Left hindlimb (tissue), 1 donor: ENCODE results near the gene PKHD1.

Experiments used
- DNase-seq: peaks from one replicate; pipeline ENCODE4 v3.0.0-alpha.2; 2018

Gene PKHD1

DNA sequence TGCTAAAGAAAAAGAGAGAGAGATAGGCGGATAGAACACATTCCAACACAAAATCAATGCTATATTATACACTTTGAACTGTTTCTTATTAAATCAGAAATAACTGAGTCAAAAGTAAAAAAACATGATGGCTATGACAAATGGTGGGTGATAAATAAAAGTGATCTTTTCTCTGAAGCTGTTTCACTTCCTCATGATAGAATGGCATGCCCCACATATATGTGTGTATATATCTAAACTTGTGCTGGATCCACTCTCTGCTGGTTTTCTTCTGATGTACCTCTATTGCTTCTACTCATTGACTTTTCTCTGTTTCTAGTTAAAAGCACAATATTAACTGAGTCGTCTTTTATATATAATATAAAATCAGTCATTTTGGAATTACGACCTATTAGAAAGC, 429.9 kb downstream of the PKHD1 start:
- no peak for DNase-seq

DNA sequence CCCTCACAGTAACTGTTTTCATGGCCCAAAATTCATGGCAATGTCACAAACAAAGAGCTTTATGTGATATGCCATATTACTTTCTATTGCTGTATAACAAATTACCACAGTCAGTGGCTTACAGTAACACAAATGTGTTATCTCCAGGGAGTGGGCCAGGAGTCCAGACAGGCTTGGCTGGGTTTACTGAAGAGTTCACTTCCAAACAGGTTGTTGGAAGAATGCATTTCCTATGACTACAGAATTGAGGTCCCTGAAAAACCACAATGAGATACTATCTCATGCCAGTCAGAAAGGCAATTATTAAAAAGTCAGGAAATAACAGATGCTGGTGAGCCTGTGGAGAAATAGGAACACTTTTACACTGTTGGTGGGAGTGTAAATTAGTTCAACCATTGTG, 431.9 kb downstream of the PKHD1 start:
- DNase-seq = no peak

DNA sequence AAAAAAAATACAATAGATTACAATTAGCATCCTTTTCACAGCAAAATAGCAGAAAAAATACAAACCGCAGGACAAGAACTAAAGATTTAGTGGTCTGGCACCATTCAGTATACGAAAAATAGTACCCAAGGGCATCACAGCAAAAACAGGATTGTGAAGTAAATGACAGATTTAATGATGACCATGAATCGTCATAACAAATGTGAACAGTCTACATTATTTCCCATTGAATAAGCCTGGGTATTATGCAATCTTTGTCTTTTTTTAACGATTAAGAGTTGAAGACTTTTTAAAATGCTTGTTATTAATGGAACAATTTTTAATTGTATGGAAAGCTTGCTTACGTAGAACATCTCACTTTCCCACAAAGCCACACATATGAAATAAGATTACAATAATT, 432.8 kb downstream of the PKHD1 start:
- DNase-seq = no peak

DNA sequence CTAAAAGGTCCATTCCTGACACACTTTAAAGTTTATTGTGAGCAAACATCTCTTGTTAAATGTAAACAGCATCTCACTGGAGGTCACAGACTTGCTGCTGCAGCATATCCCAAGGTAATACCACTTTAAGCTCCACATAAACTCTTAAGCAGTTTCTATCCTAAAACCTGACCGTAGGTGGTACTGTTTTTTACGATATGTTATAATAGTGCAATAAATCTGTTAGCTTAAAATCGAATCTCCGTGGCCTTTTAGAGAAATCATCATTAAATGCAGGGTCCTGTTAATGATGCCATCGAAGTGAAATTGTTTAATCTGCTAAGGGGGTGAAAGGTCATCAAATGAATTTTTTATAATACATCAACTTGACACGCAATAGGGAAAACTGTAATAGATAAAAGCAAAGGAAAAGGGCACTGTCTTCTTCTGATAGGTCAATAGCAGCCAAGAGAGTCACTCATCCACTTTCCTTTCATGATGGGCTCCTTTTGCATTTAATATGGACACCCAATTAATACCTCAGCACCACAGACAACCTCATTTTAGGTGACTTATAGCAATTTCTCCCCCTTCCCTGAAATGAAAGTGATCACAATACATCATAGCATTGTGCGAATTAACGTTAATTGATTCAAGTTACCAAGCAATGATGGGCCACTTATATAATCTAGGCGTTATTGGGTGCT, 436.1 kb downstream of the PKHD1 start:
- no peak for DNase-seq

DNA sequence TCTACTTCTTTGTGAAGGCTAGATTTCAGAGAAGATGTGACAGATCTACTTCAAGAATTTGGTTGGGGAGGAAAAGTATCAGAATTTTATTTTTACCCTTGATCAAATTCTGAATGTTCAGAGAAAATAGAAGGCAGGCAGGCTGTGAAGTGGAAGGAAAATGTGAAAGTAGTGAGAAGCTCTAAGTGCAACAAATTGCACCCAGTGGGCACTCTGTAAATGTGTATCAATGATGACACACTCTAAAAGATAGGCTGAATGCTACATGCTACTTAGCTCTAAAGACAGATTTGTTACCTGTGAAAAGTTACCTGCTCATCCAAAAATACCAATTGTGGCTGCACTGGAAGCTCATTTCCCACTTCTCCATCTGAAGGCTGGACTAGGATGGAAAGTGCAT, 438.6 kb downstream of the PKHD1 start:
- no peak for DNase-seq

DNA sequence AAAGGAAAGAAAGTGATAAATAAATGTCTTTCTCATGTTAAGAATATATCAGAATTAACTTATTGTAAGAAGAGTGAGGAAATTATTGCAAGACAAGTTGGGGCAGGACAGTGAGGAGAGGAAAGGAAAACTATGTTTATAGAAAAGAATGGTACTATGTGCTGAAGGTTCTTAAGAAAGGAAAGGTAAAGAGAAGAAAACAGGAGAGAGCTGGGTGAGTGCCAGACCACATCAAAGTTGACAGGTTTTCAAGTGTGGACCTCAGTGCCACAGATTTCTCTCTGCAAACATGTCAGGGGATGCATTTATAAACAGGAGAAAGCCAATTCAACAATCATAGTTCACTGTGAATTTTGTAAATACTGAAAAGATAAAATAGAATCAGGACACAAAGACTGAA, 439.2 kb downstream of the PKHD1 start:
- no peak for DNase-seq

DNA sequence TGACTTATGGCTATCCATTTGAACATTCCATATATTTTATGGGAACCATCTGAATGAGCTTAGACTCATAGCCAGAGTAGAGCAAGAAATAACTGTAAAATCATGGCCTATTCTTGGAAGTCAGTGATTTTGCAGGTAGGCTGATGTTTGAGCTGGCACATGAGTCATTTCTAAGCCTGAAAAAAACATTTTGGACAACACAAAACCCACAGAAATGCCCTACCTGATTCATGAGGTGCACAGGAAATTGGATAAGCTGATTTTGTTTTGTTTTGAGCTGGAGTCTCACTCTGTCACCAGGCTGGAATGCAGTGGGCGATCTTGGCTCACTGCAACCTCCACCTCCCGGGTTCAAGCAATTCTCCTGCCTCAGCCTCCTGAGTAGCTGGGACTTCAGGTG, 443.0 kb downstream of the PKHD1 start:
- no peak for DNase-seq

DNA sequence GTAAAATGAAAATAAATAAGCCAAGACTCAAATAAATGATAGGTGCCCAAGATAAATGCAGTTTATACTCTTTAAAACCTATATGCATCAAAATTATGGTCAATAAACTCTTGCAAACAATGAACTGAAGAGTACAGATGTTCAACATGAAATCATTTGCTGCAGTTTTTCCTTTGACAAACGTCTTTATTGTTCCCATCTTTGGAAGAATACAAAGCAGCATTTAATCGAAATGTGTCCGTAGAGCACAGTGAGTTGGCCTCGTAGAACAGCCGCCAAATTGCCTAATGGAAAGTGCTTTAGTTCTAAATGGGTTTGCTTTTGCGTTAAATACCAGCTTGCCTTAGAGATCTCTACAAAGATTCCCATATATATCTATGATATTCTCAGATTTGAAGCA, 447.4 kb downstream of the PKHD1 start:
- DNase-seq = no peak

DNA sequence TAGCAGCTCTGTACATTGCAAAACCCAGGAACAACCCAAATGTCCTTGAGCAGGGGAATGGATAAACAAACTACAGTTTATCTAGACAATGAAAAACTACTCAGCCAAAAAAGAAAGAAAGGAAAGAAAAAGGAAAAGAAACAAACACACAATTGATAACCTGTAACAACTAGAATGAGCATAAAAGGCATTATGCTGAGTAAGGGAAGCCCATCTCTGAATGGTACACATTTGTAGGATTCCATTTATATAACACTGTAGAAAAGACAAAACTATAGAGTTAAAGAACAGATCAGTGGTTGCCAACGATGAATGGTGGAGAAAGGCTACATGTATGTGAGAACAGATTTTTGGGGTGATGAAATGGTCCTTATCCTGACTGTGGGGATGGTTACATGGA, 454.0 kb downstream of the PKHD1 start:
- no peak for DNase-seq

DNA sequence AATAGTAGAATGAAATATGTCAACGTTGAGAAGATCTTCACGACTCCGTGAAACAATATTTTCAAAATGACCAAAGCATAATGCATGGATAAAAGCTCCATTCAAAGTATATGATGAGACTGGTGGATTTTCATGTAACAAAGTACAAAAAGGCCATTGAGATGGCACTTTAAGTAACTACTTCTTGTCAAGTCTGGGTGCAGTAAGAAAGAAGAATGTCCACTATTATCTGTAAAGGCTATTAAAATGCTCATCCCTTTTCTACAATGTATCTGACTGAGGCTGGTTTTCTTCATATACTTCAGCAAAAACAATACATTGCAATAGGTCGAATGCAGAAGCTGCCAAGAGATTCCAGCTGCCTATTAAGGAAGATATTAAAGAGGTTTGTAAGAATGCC, 457.4 kb downstream of the PKHD1 start:
- no peak for DNase-seq

DNA sequence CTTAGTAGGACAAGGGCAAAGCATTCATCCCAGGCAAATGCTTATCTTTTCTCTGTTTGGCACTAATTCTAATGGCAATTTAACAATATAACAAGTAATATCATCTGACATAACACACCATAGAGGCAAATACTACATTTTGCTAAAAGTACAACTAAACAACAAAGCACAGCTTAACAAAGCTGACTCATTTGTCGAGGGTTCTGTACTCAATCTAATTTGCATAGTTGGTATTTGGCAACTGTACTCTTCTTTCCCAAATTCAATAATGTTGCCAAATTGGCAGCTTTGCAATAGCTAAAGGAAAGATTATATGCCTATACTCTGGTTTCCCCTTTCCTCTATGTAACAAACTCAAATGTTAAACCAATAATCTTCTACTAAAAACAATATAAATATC, 461.0 kb downstream of the PKHD1 start:
- no peak for DNase-seq

DNA sequence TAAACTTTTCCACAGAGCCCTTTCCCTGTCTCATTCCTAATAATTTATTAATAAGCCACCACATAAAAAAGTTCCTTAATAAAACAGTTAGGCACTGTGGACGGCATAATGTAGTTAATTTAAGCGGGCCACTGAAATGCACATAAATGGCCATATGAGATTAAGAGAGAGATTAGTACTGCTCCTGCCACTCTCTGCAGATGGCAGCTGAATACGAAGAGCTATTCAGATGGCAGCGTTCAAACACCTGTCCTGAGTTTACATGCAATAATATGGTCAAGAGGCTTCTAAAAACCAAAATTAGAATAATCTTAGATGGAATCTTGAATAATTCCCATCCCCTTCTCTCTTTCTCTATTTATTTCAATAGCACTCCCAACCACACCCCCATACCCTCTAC, 461.8 kb downstream of the PKHD1 start:
- DNase-seq = no peak

DNA sequence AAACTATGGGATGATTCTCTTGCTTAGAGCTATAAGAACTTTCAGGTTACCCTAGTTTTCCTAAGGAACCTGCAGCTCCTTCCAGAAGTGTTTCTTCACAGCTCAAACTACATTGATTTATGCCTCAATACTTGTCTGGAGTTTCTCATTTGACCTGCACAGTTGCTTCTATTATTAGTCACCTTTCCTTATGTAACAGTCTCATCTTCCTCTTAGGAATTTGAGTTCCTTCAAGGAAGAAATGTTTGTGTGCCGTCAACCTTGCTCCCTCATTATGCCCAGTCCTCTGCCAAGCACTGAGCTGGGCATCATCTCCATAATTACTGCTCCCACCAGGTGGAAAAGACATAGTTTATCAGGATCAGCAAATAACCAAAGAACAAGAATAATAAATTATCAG, 466.4 kb downstream of the PKHD1 start:
- no peak for DNase-seq

DNA sequence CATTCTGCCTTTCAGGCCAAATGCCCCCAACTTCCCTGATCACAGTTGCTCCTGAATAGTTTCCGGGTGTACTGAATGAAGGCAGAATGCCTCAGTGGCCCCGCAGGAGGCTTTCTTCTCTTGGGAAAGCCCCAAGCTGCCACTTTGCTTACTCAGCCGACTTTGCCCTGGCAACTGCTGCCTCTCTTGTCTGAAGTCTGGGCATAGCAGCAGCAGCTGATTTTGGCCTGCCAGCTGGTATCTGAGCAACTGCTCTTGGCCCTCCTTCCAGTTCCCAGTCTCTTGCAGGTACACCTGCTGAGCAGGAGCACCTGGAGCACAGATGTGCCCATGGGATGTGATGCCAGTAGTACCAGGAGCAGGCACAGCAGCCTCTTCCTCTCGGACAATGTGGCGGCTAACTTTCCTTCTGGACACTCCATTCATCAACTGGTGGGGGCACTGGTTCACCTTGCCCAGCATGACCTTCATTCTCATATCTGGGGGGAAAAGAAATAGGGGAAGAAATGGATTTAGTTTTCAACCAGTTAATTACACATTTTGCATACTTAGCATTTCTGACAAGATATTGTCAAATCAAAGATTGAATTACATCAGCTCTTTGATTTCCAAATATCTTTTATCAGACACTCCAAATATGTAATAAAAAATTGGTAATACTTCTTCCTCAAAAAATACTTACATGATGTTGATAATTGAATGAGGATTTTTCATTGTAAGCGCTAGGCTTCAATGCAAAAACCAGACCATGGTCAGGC, 468.2 kb downstream of the PKHD1 start:
- DNase-seq = no peak

DNA sequence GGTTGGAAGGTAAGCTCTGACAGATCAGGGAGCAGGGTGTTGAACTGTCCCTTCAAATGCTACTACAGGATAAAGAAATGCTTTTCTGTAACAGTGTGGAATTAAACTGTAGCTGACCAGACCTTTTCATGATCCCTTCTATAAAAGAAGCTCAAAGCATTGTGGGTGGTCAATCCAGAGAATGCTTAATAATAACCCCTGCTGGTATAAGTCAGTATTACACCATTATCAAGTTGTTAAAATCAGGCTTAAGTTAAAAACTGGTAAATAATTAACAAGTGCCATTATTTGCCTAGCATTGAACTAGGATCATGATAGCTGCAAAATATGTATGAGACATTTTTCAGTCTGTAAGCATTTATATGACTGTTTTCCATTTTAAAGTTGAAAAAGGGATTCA, 468.9 kb downstream of the PKHD1 start:
- no peak for DNase-seq

DNA sequence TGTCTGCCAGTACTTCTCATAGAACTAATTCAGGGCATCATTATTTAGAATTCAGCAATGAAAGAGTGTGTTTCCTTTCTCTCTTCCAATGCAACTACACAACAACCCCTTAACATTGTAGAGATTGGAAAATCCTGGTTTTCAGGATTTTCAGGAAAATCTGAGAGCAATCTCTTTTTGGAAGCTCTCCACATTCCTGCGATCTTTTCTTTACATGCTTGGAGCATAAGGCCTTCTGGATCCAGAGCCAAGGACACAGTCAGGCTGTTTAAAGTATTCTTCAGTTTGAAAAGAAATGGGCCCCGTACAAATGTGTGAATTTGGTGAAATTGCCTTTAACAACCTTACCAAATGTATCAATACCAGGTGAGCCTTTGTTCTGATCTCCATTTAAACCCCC, 469.7 kb downstream of the PKHD1 start:
- no peak for DNase-seq

DNA sequence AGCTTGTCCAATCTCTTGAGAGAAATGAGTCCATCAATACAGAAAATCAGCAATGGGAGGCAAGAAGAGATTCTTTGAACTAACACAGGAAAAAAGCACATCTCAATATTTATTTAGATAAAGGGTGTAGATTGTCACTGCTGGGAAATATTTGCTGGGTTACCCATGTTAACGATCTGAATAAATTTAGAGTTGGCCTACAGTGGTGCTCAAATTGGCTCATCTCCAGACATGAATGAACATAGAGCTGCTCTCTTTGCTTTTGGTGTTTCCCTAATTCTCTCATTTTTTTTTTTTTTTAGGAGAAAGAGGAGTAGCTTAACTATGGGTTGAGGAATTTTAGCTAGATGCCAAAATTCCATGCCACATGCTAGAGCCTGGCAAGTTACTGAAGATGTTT, 471.2 kb downstream of the PKHD1 start:
- no peak for DNase-seq

DNA sequence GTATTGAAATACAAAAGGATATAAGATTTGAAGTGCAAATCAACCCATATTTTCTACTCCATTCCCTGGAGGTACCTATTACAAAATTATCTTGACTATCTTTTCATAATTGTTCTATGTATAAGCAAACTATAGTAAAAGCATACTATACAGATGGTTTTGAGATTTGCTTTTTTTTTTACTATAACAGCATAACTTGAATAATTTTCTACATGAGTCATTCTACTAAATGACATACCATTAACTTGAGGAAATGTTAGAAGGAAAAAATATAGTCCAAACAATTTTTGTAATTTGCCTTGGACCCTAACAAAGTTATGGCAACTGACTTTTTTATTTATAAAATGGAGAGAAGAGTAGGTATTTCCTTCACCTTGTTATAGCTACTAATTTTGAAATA, 472.7 kb downstream of the PKHD1 start:
- no peak for DNase-seq

DNA sequence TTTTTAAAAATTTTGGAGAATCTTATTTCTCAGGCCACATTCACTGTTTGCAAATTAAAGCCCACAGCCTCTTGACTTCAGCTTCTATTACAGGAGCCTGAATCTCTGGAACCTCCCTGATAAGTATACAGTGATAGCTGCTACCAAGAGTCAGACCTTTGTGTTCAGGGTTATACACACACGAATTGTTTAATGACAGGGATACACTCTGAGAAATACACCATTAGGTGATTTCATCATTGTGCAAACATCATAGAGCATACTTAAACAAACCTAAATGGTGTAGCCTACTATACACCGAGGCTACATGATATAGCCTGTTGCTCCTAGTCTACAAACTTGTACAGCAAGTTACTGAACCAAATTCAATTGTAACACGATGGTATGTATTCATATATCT, 473.9 kb downstream of the PKHD1 start:
- no peak for DNase-seq

DNA sequence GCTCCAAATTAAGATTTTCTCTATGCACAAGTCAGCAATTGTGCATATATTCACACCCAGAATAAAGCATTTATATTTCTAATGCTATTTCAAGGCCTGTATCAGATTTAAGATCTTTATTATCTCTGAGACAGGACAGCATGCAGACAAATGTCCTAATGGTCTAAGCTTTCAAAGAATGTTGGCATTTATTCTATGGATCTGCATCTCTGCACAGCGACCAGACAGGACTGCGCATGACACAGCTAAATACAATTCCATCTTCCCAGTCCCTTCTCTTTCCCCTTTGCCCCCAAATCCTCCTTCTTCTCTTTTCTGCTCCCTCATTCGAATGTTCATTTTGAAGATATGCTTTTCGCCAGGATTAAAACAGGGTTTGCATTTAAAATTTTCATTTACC, 478.5 kb downstream of the PKHD1 start:
- no peak for DNase-seq

DNA sequence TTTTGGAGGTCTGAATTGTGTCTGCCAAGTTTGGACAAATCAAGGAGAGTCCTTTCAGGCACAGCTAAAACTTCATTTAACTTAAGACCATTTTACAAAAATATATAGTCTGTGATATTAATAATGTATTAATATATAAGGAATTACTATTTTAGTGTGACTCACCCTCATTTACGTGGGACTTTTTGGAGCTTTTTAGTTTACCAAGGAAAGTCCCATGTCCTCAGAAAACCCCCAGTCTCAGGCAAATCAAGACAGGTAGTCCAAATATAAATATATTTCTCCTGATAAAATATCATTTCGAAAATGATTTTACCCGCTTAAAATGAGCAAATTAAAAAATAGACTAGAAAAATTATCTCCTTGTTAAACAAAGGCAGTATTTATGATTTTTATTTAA, 479.0 kb downstream of the PKHD1 start:
- no peak for DNase-seq

DNA sequence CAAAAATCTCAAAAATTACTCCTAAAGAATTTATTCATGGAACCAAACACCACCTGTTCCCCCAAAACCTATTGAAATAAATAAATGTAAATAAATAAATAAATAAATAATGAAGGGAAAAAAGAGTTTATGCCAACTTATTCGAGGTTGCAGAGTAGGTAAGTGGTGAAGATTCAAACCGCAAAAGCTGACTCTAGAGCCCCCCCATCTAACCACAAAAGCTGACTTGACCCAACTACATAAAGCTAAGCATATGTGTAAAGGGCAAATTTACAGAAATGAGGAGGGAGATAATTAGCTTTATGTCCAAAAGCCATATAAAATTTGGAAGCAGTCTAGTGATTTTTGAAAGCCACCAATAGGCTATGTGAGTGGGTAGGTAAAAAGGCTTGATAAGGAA, 486.9 kb downstream of the PKHD1 start:
- no peak for DNase-seq

DNA sequence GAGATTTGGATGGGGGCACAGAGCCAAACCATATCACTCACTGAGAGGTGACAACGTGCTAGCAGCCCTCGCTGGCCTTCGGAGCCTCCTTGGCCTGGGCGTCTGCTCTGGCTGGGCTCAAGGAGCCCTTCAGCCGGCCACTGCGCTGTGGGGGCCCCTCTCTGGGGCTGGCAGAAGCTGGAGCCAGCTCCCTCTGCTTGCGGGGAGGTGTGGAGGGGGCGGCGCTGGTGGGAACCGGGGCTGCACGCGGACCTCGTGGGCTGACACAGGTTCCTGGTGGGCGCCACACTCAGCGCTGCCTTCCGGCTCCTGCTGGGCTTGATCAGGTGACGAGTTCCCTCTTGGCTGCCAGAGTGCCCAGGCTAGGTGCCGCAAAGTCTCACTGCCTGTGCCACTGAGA, 489.2 kb downstream of the PKHD1 start:
- no peak for DNase-seq

DNA sequence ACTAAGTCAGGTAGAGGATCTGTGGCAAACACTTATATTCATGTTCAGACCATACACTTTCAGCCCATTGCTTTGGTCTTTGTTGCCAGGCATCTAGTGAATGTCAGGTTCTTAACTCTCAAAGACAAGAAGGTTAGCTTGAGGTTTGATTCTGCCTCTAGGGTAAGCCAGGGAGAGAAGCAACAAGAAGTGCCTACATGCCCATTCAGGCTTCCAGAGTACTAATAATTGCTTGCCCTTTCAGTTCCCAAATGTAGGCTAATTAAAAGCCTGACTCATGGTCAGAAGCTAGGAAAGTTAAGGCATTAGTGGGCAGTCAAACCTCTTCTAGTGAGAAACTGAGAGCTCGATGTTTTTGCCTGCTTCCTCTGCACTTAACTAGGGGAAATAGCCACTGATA, 492.4 kb downstream of the PKHD1 start:
- no peak for DNase-seq

DNA sequence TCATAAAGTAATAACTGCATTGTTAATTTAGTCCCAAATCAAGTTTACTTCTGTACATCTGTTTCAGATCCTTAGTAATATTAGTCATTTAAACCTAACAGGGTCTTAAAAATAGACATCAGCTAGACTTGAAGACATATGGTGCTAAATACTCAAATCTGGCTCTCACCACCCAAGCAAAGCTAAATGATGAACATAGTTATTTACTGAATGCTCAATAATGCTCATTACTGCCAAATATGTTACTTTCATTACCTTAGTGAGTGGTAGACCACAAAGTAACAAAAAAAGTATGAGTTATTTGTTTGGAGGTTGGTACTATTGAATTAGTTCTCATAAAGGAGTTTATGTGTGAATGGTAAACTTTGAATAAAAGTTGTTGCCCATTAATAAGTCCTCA, 502.1 kb downstream of the PKHD1 start:
- DNase-seq = no peak
